Measurements from ENCODE around the gene GMDS. TPM values are rescaled to one million over a fixed set of nuclear protein-coding genes. Genes with fewer than 3 reads are reported as not detected.

The GMDS gene
- 34.0 to 35.6 TPM (median 34.3 TPM) in 3 replicates for total RNA-seq
- long read RNA-seq, transcript GMDS-205 (3 exons, 567 nt): minor isoform, 7 of 64 reads
- long read RNA-seq, transcript GMDS-202 (11 exons, 1,752 nt): major isoform, 36 of 64 reads
- long read RNA-seq, partial matches to known transcripts: 3 of 64 reads
- long read RNA-seq, other reads (novel, unspliced or antisense): 13 of 64 reads

DNA sequence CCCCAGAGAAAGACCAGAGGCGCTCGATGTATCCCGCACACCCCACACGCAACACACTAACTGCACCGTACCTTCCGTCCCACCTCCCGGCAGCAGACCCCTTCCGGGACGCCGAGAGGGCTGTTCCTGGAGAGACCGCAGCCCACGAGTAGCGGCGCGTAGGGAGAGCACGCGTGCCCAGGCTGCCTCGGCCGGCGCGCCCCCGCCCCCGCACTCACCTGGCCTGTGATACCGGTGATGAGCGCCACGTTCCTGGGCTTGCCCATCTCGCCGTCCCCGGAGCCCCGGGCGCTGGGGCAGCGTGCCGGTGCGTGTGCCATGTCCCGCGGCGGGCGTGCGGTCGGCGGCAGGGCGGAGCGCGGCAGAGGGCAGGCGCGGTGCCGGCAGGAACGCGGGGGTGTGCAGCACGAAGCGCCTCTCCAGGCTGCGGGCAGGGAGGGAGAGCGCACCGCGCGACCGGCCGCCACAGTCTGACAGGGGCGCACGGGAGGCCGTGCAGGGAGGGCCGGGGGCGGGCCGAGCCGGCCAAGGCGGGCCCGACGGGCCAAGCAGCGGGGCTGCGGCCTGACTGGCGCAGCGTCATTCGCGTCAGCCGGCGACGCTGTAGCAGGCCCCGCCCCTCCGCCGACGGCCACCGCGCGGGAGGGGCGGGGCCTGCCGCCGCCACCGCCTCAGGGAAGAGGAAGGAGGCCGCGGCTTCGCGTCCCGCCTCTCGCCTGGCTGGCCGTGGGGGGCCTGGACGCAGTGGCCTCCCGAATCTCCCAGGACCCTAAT is at the start of gene GMDS:
GMDS (minus strand) TSS at position 503 of the 774 bp plus-strand sequence.
- no peak for DNase-seq (ENCODE audit: low spot score)
- peaks cover 19% of the 10 kb centered on the region for H3K4me1 Mint-ChIP-seq (ENCODE audit: low read depth)

GRCh38 chr6:2285510-2285909 is 40.1 kb upstream of the GMDS start:
- Mint-ChIP-seq H3K9me3 (ENCODE audit: low read depth) (peaks cover 44% of the 10 kb centered on the region), H3K27ac (ENCODE audit: unreplicated experiment) (peak overlapping the region; percentile 41), H3K36me3 (ENCODE audit: low read depth) (peaks cover 59% of the 10 kb centered on the region), H3K4me1 (ENCODE audit: low read depth) (no peaks in the 10 kb centered on the region), H3K27me3 (ENCODE audit: low read depth) (no peaks in the 10 kb centered on the region), H3K4me3 (ENCODE audit: unreplicated experiment) (no peak overlapping the region)
- TF ChIP-seq, protein P1, sequence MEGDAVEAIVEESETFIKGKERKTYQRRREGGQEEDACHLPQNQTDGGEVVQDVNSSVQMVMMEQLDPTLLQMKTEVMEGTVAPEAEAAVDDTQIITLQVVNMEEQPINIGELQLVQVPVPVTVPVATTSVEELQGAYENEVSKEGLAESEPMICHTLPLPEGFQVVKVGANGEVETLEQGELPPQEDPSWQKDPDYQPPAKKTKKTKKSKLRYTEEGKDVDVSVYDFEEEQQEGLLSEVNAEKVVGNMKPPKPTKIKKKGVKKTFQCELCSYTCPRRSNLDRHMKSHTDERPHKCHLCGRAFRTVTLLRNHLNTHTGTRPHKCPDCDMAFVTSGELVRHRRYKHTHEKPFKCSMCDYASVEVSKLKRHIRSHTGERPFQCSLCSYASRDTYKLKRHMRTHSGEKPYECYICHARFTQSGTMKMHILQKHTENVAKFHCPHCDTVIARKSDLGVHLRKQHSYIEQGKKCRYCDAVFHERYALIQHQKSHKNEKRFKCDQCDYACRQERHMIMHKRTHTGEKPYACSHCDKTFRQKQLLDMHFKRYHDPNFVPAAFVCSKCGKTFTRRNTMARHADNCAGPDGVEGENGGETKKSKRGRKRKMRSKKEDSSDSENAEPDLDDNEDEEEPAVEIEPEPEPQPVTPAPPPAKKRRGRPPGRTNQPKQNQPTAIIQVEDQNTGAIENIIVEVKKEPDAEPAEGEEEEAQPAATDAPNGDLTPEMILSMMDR (IDR thresholded peaks at IDR 0.05): no peak
- DNase-seq (ENCODE audit: low spot score): no peak

More for the DNA sequence above, at the start of gene GMDS:
- no peaks in the 10 kb centered on the region for H3K27me3 Mint-ChIP-seq (ENCODE audit: low read depth)
- TF ChIP-seq, protein P1 (IDR thresholded peaks at IDR 0.05): peak; percentile 22
- peaks cover 4% of the 10 kb centered on the region for H3K36me3 Mint-ChIP-seq (ENCODE audit: low read depth)
- no peaks in the 10 kb centered on the region for H3K9me3 Mint-ChIP-seq (ENCODE audit: low read depth)
- H3K4me3 Mint-ChIP-seq (ENCODE audit: unreplicated experiment): peak within 1 kb of the TSS; percentile 89
- peak within 1 kb of the TSS; percentile 93 for H3K27ac Mint-ChIP-seq (ENCODE audit: unreplicated experiment)

GRCh38 chr6:2275892-2276242 is 30.5 kb upstream of the GMDS start:
- Mint-ChIP-seq H3K27me3 (ENCODE audit: low read depth) (no peaks in the 10 kb centered on the region), H3K4me1 (ENCODE audit: low read depth) (peaks cover 5% of the 10 kb centered on the region), H3K4me3 (ENCODE audit: unreplicated experiment) (no peak overlapping the region), H3K9me3 (ENCODE audit: low read depth) (peaks cover 27% of the 10 kb centered on the region), H3K27ac (ENCODE audit: unreplicated experiment) (no peak overlapping the region), H3K36me3 (ENCODE audit: low read depth) (peaks cover 38% of the 10 kb centered on the region)
- no peak for DNase-seq (ENCODE audit: low spot score)
- TF ChIP-seq, protein P1 (IDR thresholded peaks at IDR 0.05): no peak

- DNase-seq (ENCODE audit: low spot score): no peak
- Mint-ChIP-seq H3K27ac (ENCODE audit: unreplicated experiment) (no peak overlapping the region), H3K27me3 (ENCODE audit: low read depth) (no peaks in the 10 kb centered on the region), H3K36me3 (ENCODE audit: low read depth) (peaks cover 40% of the 10 kb centered on the region), H3K4me3 (ENCODE audit: unreplicated experiment) (no peak overlapping the region), H3K9me3 (ENCODE audit: low read depth) (peaks cover 22% of the 10 kb centered on the region), H3K4me1 (ENCODE audit: low read depth) (peaks cover 5% of the 10 kb centered on the region)
- TF ChIP-seq, protein P1 (IDR thresholded peaks at IDR 0.05): no peak
Measured at GRCh38 chr6:2274981-2275891, 29.8 kb upstream of the GMDS start.

GRCh38 chr6:2272696-2273095 is 27.3 kb upstream of the GMDS start:
- H3K36me3 Mint-ChIP-seq (ENCODE audit: low read depth): peaks cover 36% of the 10 kb centered on the region
- no peak overlapping the region for H3K27ac Mint-ChIP-seq (ENCODE audit: unreplicated experiment)
- DNase-seq (ENCODE audit: low spot score): no peak
- H3K4me3 Mint-ChIP-seq (ENCODE audit: unreplicated experiment): no peak overlapping the region
- peaks cover 8% of the 10 kb centered on the region for H3K4me1 Mint-ChIP-seq (ENCODE audit: low read depth)
- no peaks in the 10 kb centered on the region for H3K27me3 Mint-ChIP-seq (ENCODE audit: low read depth)
- TF ChIP-seq, protein P1 (IDR thresholded peaks at IDR 0.05): no peak
- peaks cover 4% of the 10 kb centered on the region for H3K9me3 Mint-ChIP-seq (ENCODE audit: low read depth)
